HepG2 (cell line): ENCODE data around the gene SULT1C4. TPM values are rescaled to one million over a fixed set of nuclear protein-coding genes. Genes with fewer than 3 reads are reported as not detected.
A peak's percentile ranks its signal among the peaks of the same experiment; 100 is the strongest.

ENCODE experiments used
- ATAC-seq: fragments of 200-7000 bp; cut with Tn5 transposase; 3 replicates; pipeline ENCODE4 v1.9.1; 2020; ENCODE audit warnings: mild to moderate bottlenecking, moderate library complexity
- BruUV-seq: library from RNA; stranded (reverse); fragments of 400-500 nt; replicated peaks from 2 replicates; lab custom pipeline; 2021; lab: Mats Ljungman, UMichigan
- CTCF ChIA-PET: fragments of 300-600 bp; formaldehyde crosslinking; extraction: SDS; loops from one replicate; lab custom pipeline; 2021; ENCODE audit warnings: low total read pairs, inconsistent platforms, low intra/inter-chr PET ratio; lab: Yijun Ruan, JAX
- POLR2A ChIA-PET: fragments of 350-600 bp; sonication (Branson Sonifier 250); formaldehyde crosslinking; loops from one replicate; lab custom pipeline; 2020; ENCODE audit warnings: antibody characterized with exemption, inconsistent platforms; lab: Yijun Ruan, JAX
- DNase-seq: peaks from one replicate; pipeline ENCODE4 v3.0.0-alpha.2; 2015; ENCODE audit warnings: low spot score
- FAIRE-seq: peaks from 3 replicates; lab custom pipeline; 2011; peaks lifted over from hg19 to GRCh38; lab: Jason Lieb, UNC
- H2AFZ ChIP-seq: one replicate; pipeline ENCODE4 v1.6.1; 2011; ENCODE audit warnings: low read length, inconsistent platforms
- H3K27ac ChIP-seq: fragments of 300-600 bp; 3 replicates; pipeline ENCODE4 v1.8.0; 2011; ENCODE audit warnings: mixed run types, mild to moderate bottlenecking, mixed read lengths, low read length, inconsistent platforms; ENCODE audit not compliant: insufficient read depth; ENCODE audit errors: extremely low read length
- H3K27me3 ChIP-seq, 2 experiments: fragments of 200-600 bp in 1 of 2; 2 replicates in 1 of 2; 3 replicates in 1 of 2; pipeline versions ENCODE4 v1.6.0 to v1.8.0; 2011; ENCODE audit warnings: low read length in 2 of 2, mild to moderate bottlenecking in 2 of 2, moderate library complexity in 2 of 2, inconsistent platforms in 1 of 2; ENCODE audit not compliant: insufficient read depth in 2 of 2, control insufficient read depth in 1 of 2
- H3K36me3 ChIP-seq, 2 experiments: fragments of 200-600 bp in 1 of 2; replicated peaks in 1 of 2; 2 replicates in 1 of 2; 3 replicates in 1 of 2; pipeline versions ENCODE4 v1.5.1 to v1.8.0; 2011; ENCODE audit warnings: low read length in 2 of 2, inconsistent platforms in 1 of 2; ENCODE audit not compliant: insufficient read depth in 2 of 2, control insufficient read depth in 1 of 2
- H3K4me1 ChIP-seq: 2 replicates; pipeline ENCODE4 v1.5.1; 2012; ENCODE audit warnings: low read length, inconsistent platforms; ENCODE audit not compliant: insufficient read depth
- H3K4me2 ChIP-seq: 2 replicates; pipeline ENCODE4 v1.6.0; 2011; ENCODE audit warnings: low read depth, low read length, inconsistent platforms
- H3K4me3 ChIP-seq, 3 experiments: fragments of 200-600 bp in 1 of 3; sonication (generic), shearing (Covaris generic) in 1 of 3; replicated peaks in 1 of 3; 2 replicates each; pipeline ENCODE4 v1.5.1; 2011 to 2016; ENCODE audit warnings: low read length in 3 of 3, inconsistent platforms in 2 of 3, low read depth in 2 of 3, mild to moderate bottlenecking in 2 of 3, control low read depth in 1 of 3, mixed read lengths in 1 of 3; ENCODE audit not compliant: insufficient read depth in 1 of 3
- H3K79me2 ChIP-seq: one replicate; pipeline ENCODE4 v1.6.1; 2011; ENCODE audit warnings: low read length, inconsistent platforms; ENCODE audit not compliant: insufficient read depth
- H3K9ac ChIP-seq: 2 replicates; pipeline ENCODE4 v1.6.0; 2011; ENCODE audit warnings: mild to moderate bottlenecking, low read depth, low read length, inconsistent platforms; ENCODE audit not compliant: insufficient read depth
- H3K9me3 ChIP-seq: 2 replicates; pipeline ENCODE4 v1.5.1; 2012; ENCODE audit warnings: mild to moderate bottlenecking, low read length
- H4K20me1 ChIP-seq: 2 replicates; pipeline ENCODE4 v1.6.0; 2011; ENCODE audit warnings: inconsistent platforms, mild to moderate bottlenecking, low read length, moderate library complexity; ENCODE audit not compliant: insufficient read depth
- CAMTA2 ChIP-seq: sonication (generic); formaldehyde crosslinking; IDR thresholded peaks from 2 replicates; pipeline ENCODE4 v1.4.0; 2020; ENCODE audit warnings: mild to moderate bottlenecking, missing genetic modification reagents, borderline replicate concordance
- CENPT ChIP-seq: sonication (generic); formaldehyde crosslinking; IDR thresholded peaks from 2 replicates; pipeline ENCODE4 v1.8.0; 2022; ENCODE audit warnings: low read depth, mild to moderate bottlenecking, moderate library complexity, missing genetic modification reagents
- EP300 ChIP-seq, 3 experiments: sonication (generic) in 1 of 3; formaldehyde crosslinking in 1 of 3; IDR thresholded peaks; 2 replicates each; pipeline versions ENCODE4 v1.5.1 to v1.6.1; 2011 to 2020; ENCODE audit warnings: low read depth in 2 of 3, low read length in 2 of 3, borderline replicate concordance in 1 of 3, improper control_type of control experiment in 1 of 3, mild to moderate bottlenecking in 1 of 3, missing genetic modification reagents in 1 of 3, moderate library complexity in 1 of 3
- ERF ChIP-seq: IDR thresholded peaks from 2 replicates; pipeline ENCODE4 v1.6.1; 2018; ENCODE audit warnings: missing biosample characterization, missing genetic modification reagents
- HNF4G ChIP-seq, 2 experiments: sonication (generic) in 1 of 2; formaldehyde crosslinking in 1 of 2; IDR thresholded peaks; 2 replicates each; pipeline versions ENCODE4 v1.4.0 to v1.6.1; 2011 to 2020; ENCODE audit warnings: borderline replicate concordance in 2 of 2, low read depth in 2 of 2, mild to moderate bottlenecking in 2 of 2, low read length in 1 of 2, missing genetic modification reagents in 1 of 2, moderate library complexity in 1 of 2
- ISL2 ChIP-seq: sonication (generic); formaldehyde crosslinking; IDR thresholded peaks from 2 replicates; pipeline ENCODE4 v1.5.0; 2020; ENCODE audit warnings: missing genetic modification reagents
- NFATC3 ChIP-seq: sonication (generic); formaldehyde crosslinking; IDR thresholded peaks from 2 replicates; pipeline ENCODE4 v1.5.1; 2020; ENCODE audit warnings: mild to moderate bottlenecking, missing genetic modification reagents
- PHF8 ChIP-seq: sonication (generic); formaldehyde crosslinking; IDR thresholded peaks from 2 replicates; pipeline ENCODE4 v1.5.0; 2020; ENCODE audit warnings: missing genetic modification reagents
- TOPORS ChIP-seq: sonication (generic); formaldehyde crosslinking; IDR thresholded peaks from 2 replicates; pipeline ENCODE4 v1.8.0; 2023; ENCODE audit warnings: mild to moderate bottlenecking, missing genetic modification reagents
- ZKSCAN5 ChIP-seq: sonication (generic); formaldehyde crosslinking; IDR thresholded peaks from 2 replicates; pipeline ENCODE4 v1.5.1; 2020; ENCODE audit warnings: mild to moderate bottlenecking, missing genetic modification reagents
- ZMYM2 ChIP-seq: sonication (generic); formaldehyde crosslinking; IDR thresholded peaks from 2 replicates; pipeline ENCODE4 v1.8.0; 2022; ENCODE audit warnings: mild to moderate bottlenecking, missing genetic modification reagents
- ZNF260 ChIP-seq: sonication (generic); formaldehyde crosslinking; IDR thresholded peaks from 2 replicates; pipeline ENCODE4 v1.4.0; 2020; ENCODE audit warnings: missing genetic modification reagents, low read depth, mild to moderate bottlenecking, borderline replicate concordance
- ZNF263 ChIP-seq: sonication (generic); formaldehyde crosslinking; IDR thresholded peaks from 2 replicates; pipeline ENCODE4 v1.4.0; 2020; ENCODE audit warnings: missing genetic modification reagents
- ZNF274 ChIP-seq: sonication (generic); formaldehyde crosslinking; IDR thresholded peaks from 2 replicates; pipeline ENCODE4 v1.5.1; 2020; ENCODE audit warnings: mild to moderate bottlenecking, missing genetic modification reagents
- ZNF326 ChIP-seq: sonication (generic); formaldehyde crosslinking; IDR thresholded peaks from 2 replicates; pipeline ENCODE4 v1.4.0; 2020; ENCODE audit warnings: missing genetic modification reagents, borderline replicate concordance
- ZNF350 ChIP-seq: sonication (generic); formaldehyde crosslinking; IDR thresholded peaks from 2 replicates; pipeline ENCODE4 v1.4.0; 2020; ENCODE audit warnings: mild to moderate bottlenecking, low read depth, missing genetic modification reagents, borderline replicate concordance
- ZNF362 ChIP-seq: sonication (generic); formaldehyde crosslinking; IDR thresholded peaks from 2 replicates; pipeline ENCODE4 v1.4.0; 2020; ENCODE audit warnings: missing genetic modification reagents, mild to moderate bottlenecking, borderline replicate concordance
- ZNF746 ChIP-seq: sonication (generic); formaldehyde crosslinking; IDR thresholded peaks from 2 replicates; pipeline ENCODE4 v1.8.0; 2022; ENCODE audit warnings: mild to moderate bottlenecking, missing genetic modification reagents
- ZNF777 ChIP-seq: sonication (generic); formaldehyde crosslinking; IDR thresholded peaks from 2 replicates; pipeline ENCODE4 v1.4.0; 2020; ENCODE audit warnings: missing genetic modification reagents
- ZNF816 ChIP-seq: sonication (generic); formaldehyde crosslinking; IDR thresholded peaks from 2 replicates; pipeline ENCODE4 v1.8.0; 2022; ENCODE audit warnings: missing genetic modification reagents, mild to moderate bottlenecking, borderline replicate concordance
- WGBS: methylation state at CpG from one replicate; pipeline ENCODE4 v1.1.6; 2017; ENCODE audit warnings: low lambda C conversion rate; 5-methylcytosine and 5-hydroxymethylcytosine counted together
- in situ Hi-C: cut with HindIII; loops from 2 replicates; pipeline ENCODE4 v1.10.0; 2017; ENCODE audit warnings: low pct_unique_long_range_greater_than_20kb; ENCODE audit not compliant: extremely low pct_ligation_motif_present
- intact Hi-C: fragments of 100-400 bp; cut with micrococcal nuclease; formaldehyde crosslinking; loops from one replicate; pipeline ENCODE4 v1.10.0; 2022; ENCODE audit not compliant: unreplicated experiment
- polyA plus RNA-seq, 8 experiments: library from polyadenylated mRNA; depleted of rRNA in 3 of 8; stranded (reverse) in 7 of 8; unstranded in 1 of 8; fragments of >200 nt; fragmentation: Illumina TruSeq in 4 of 8; extraction: Trizol in 4 of 8; gene quantifications; 2 replicates each; pipeline versions ENCODE4 v1.2.1 to v1.2.3, GENCODE V29; 2011 to 2016; ENCODE audit warnings: low read depth in 4 of 8, missing spikeins in 1 of 8, mixed read lengths in 1 of 8; ENCODE audit not compliant: insufficient read depth in 1 of 8
- total RNA-seq, 5 experiments: library from RNA; depleted of rRNA; stranded (reverse); fragments of >200 nt; fragmentation: Illumina TruSeq; extraction: Trizol; gene quantifications; 2 replicates each; pipeline ENCODE4 v1.2.3, GENCODE V29; 2016; ENCODE audit warnings: low read depth in 1 of 5
- TF ChIP-seq, protein P1 (sequence below): sonication (generic); formaldehyde crosslinking; IDR thresholded peaks from 2 replicates; pipeline ENCODE4 v1.8.1; 2022; ENCODE audit warnings: mild to moderate bottlenecking, missing genetic modification reagents
- TF ChIP-seq, protein P2 (sequence below): sonication (generic); formaldehyde crosslinking; IDR thresholded peaks from 2 replicates; pipeline ENCODE4 v1.4.0; 2020; ENCODE audit warnings: low read depth, mild to moderate bottlenecking, missing genetic modification reagents

Gene SULT1C4
- total and polyA plus RNA-seq, 2 of the 13 experiments (the other 11 are each of a cell fraction or from before 2014, with no cell fraction given): 1.3 to 8.6 TPM

DNA sequence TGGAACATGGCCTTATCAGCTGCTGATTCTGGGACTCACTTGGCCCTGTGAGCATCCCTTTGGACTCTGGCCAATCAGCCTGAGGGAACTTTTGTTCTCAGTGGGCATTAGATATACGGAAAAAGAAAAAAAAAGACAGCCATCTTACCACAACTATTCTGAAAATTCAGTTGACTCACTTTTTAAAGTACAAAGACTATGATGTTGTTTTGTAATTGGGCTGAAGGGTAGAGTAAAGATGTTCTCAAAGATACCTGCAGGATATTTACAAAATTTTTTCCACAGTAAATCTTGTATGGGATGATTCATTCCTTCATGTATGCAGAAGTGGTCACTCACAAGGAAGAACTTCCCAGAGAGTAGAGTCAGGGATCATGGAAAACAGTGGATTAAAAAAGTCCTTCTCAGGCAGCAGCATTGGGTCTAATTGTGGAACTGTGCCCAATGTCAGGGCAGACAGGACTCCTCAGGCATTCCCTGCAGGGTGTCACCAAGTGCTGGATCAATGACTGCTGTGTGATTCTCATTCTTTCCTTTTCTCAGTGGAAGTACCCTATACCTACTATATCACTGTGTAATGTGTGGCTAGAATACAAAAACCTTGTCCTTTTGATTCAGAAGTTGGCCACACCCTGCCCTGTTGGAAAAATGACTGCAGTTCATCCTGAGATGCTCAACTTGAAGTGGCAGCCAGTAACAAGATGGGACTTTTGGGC, 35.4 kb downstream of the SULT1C4 start:
- no peak overlapping the region for H2AFZ ChIP-seq
- no peaks in the 10 kb centered on the region for H3K9me3 ChIP-seq
- peaks cover 24% of the 10 kb centered on the region for H3K4me1 ChIP-seq
- no peak overlapping the region for H3K4me2 ChIP-seq
- H3K79me2 ChIP-seq: no peaks in the 10 kb centered on the region
- no peak overlapping the region for H3K9ac ChIP-seq
- no peak for ATAC-seq
- intact Hi-C loops: no loop called here
- peak; percentile 49 for FAIRE-seq
- no peak overlapping the region for H3K27ac ChIP-seq
- in situ Hi-C loops: no loop called here
- ChIA-PET POLR2A (no interaction called here), CTCF (no interaction called here)
- no peaks in the 10 kb centered on the region for H4K20me1 ChIP-seq
- peak; percentile 85 for DNase-seq
- WGBS: 0% methylated on average over 1 of the region's 1 CpG
- no TSS peak for BruUV-seq
- no peaks in the 10 kb centered on the region for H3K36me3 ChIP-seq
- H3K27me3 ChIP-seq: no peaks in the 10 kb centered on the region
- H3K4me3 ChIP-seq: no peak overlapping the region
- TF ChIP-seq TOPORS (CRISPR knock-in tag): no peak
- TF ChIP-seq ZNF326: no peak
- TF ChIP-seq ZNF263 (CRISPR knock-in tag): no peak
- TF ChIP-seq ISL2 (CRISPR knock-in tag): no peak
- no peak for TF ChIP-seq ERF (CRISPR knock-in tag)
- TF ChIP-seq, protein P1, sequence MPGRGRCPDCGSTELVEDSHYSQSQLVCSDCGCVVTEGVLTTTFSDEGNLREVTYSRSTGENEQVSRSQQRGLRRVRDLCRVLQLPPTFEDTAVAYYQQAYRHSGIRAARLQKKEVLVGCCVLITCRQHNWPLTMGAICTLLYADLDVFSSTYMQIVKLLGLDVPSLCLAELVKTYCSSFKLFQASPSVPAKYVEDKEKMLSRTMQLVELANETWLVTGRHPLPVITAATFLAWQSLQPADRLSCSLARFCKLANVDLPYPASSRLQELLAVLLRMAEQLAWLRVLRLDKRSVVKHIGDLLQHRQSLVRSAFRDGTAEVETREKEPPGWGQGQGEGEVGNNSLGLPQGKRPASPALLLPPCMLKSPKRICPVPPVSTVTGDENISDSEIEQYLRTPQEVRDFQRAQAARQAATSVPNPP (CRISPR knock-in tag): no peak
- TF ChIP-seq ZNF274: no peak
- no peak for TF ChIP-seq ZNF260 (CRISPR knock-in tag)
- no peak for TF ChIP-seq CAMTA2
- no peak for TF ChIP-seq ZKSCAN5 (CRISPR knock-in tag)
- TF ChIP-seq ZNF746 (CRISPR knock-in tag): no peak
- TF ChIP-seq PHF8 (CRISPR knock-in tag): no peak
- peak in 1 of 2 experiments; percentile 64; a peak in 2 of 4 replicates for TF ChIP-seq EP300 (IDR thresholded peaks at IDR 0.05; ENCODE audit: low read depth in 2 of 2, low read length in 2 of 2)
- no peak for TF ChIP-seq EP300 (CRISPR knock-in tag; IDR thresholded peaks at IDR 0.05; ENCODE audit: borderline replicate concordance)
- no peak for TF ChIP-seq ZNF816 (CRISPR knock-in tag)
- peak; percentile 23; the same call in 1 of the 2 replicates for TF ChIP-seq ZNF362
- no peak for TF ChIP-seq ZMYM2 (CRISPR knock-in tag)
- no peak for TF ChIP-seq ZNF350 (CRISPR knock-in tag)
- no peak for TF ChIP-seq ZNF777
- TF ChIP-seq CENPT (CRISPR knock-in tag): no peak
- TF ChIP-seq, protein P2, sequence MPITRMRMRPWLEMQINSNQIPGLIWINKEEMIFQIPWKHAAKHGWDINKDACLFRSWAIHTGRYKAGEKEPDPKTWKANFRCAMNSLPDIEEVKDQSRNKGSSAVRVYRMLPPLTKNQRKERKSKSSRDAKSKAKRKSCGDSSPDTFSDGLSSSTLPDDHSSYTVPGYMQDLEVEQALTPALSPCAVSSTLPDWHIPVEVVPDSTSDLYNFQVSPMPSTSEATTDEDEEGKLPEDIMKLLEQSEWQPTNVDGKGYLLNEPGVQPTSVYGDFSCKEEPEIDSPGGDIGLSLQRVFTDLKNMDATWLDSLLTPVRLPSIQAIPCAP: no peak
- TF ChIP-seq NFATC3 (CRISPR knock-in tag): no peak
- no peak for TF ChIP-seq HNF4G (IDR thresholded peaks at IDR 0.05; ENCODE audit: borderline replicate concordance, low read depth, low read length)
- TF ChIP-seq HNF4G (CRISPR knock-in tag; IDR thresholded peaks at IDR 0.05; ENCODE audit: borderline replicate concordance, low read depth): no peak
